PC-3 (cell line): ENCODE measurements around the gene PMIS2. TPM values are rescaled to one million over a fixed set of nuclear protein-coding genes. Genes with fewer than 3 reads are reported as not detected.

Source experiments
- ATAC-seq: fragments of 200-7000 bp; cut with Tn5 transposase; 2 replicates; pipeline ENCODE4 v1.9.1; 2020; ENCODE audit warnings: mild to moderate bottlenecking, moderate library complexity
- BruUV-seq: library from RNA; stranded (reverse); fragments of 400-500 nt; replicated peaks from 2 replicates; lab custom pipeline; 2021; lab: Mats Ljungman, UMichigan
- CTCF ChIA-PET: fragments of 300-600 bp; sonication (Branson Sonifier 250); formaldehyde crosslinking; loops from one replicate; lab custom pipeline; 2022; ENCODE audit warnings: antibody characterized with exemption; lab: Charles Lee
- POLR2A ChIA-PET: fragments of 300-600 bp; sonication (Branson Sonifier 250); formaldehyde crosslinking; loops from one replicate; lab custom pipeline; 2022; ENCODE audit warnings: antibody characterized with exemption; ENCODE audit not compliant: unreplicated experiment; lab: Charles Lee
- DNase-seq: peaks from one replicate; pipeline ENCODE4 v3.0.0-alpha.2; 2015
- H2AFZ ChIP-seq: fragments of 300-600 bp; sonication (generic); 2 replicates; pipeline ENCODE4 v1.6.0; 2016; ENCODE audit warnings: antibody characterized with exemption, low read length
- H3F3A ChIP-seq: fragments of 300-600 bp; sonication (generic); one replicate; pipeline ENCODE4 v1.6.0; 2017; ENCODE audit warnings: antibody characterized with exemption, low read length, control low read depth, mild to moderate bottlenecking; ENCODE audit not compliant: unreplicated experiment
- H3K27ac ChIP-seq: fragments of 300-600 bp; sonication (generic); 2 replicates; pipeline ENCODE4 v1.5.1; 2016; ENCODE audit warnings: mild to moderate bottlenecking, low read length
- H3K27me3 ChIP-seq: fragments of 300-600 bp; sonication (generic); 2 replicates; pipeline ENCODE4 v1.6.1; 2016; ENCODE audit warnings: low read length, mixed read lengths
- H3K36me3 ChIP-seq: fragments of 300-600 bp; sonication (generic); 2 replicates; pipeline ENCODE4 v1.6.1; 2016; ENCODE audit warnings: low read depth, mixed run types, low read length, mixed read lengths
- H3K4me1 ChIP-seq: fragments of 300-600 bp; sonication (generic); 2 replicates; pipeline ENCODE4 v1.5.1; 2016; ENCODE audit warnings: low read length; ENCODE audit not compliant: insufficient read depth
- H3K4me2 ChIP-seq: fragments of 300-600 bp; sonication (generic); 2 replicates; pipeline ENCODE4 v1.6.0; 2016; ENCODE audit warnings: low read length
- H3K4me3 ChIP-seq: fragments of 300-600 bp; sonication (generic); 2 replicates; pipeline ENCODE4 v1.5.1; 2016; ENCODE audit warnings: mild to moderate bottlenecking, low read length, mixed read lengths
- H3K79me2 ChIP-seq: fragments of 300-600 bp; sonication (generic); 2 replicates; pipeline ENCODE4 v1.6.1; 2017; ENCODE audit warnings: low read length, mixed read lengths
- H3K9ac ChIP-seq: fragments of 300-600 bp; sonication (generic); 2 replicates; pipeline ENCODE4 v1.6.0; 2016; ENCODE audit warnings: mild to moderate bottlenecking, low read length
- H3K9me2 ChIP-seq: fragments of 300-600 bp; sonication (generic); replicated peaks from 2 replicates; pipeline ENCODE4 v1.6.1; 2016; ENCODE audit warnings: mixed run types, low read length, mixed read lengths
- H3K9me3 ChIP-seq: fragments of 300-600 bp; sonication (generic); 2 replicates; pipeline ENCODE4 v1.6.1; 2016; ENCODE audit warnings: low read length, mixed read lengths
- H4K20me1 ChIP-seq: fragments of 300-600 bp; sonication (generic); 2 replicates; pipeline ENCODE4 v1.6.1; 2016; ENCODE audit warnings: low read length, mixed read lengths
- EZH2 ChIP-seq: fragments of 300-600 bp; sonication (generic); IDR thresholded peaks from one replicate; pipeline ENCODE4 v1.6.1; 2017; ENCODE audit warnings: antibody characterized with exemption, mild to moderate bottlenecking, low read length; ENCODE audit not compliant: unreplicated experiment
- EZH2phosphoT487 ChIP-seq: fragments of 300-600 bp; sonication (generic); IDR thresholded peaks from 2 replicates; pipeline ENCODE4 v1.6.1; 2018; ENCODE audit warnings: mild to moderate bottlenecking, antibody characterized with exemption, low read length, borderline replicate concordance
- intact Hi-C: fragments of 100-400 bp; cut with micrococcal nuclease; formaldehyde crosslinking; loops from 2 replicates; pipeline ENCODE4 v1.9.0; 2023
- total RNA-seq: library from RNA; depleted of rRNA; stranded (reverse); fragments of >200 nt; gene quantifications from 2 replicates; pipeline ENCODE4 v1.2.3, GENCODE V29; 2014
- TF ChIP-seq, protein P1 (sequence below): fragments of 300-600 bp; sonication (generic); conservative IDR thresholded peaks from 2 replicates; pipeline ENCODE4 v1.5.1; 2017; ENCODE audit warnings: antibody characterized with exemption, low read depth, mild to moderate bottlenecking, low read length

Gene PMIS2
- total RNA-seq, 1 experiment from 2014 or later, result not detected

DNA sequence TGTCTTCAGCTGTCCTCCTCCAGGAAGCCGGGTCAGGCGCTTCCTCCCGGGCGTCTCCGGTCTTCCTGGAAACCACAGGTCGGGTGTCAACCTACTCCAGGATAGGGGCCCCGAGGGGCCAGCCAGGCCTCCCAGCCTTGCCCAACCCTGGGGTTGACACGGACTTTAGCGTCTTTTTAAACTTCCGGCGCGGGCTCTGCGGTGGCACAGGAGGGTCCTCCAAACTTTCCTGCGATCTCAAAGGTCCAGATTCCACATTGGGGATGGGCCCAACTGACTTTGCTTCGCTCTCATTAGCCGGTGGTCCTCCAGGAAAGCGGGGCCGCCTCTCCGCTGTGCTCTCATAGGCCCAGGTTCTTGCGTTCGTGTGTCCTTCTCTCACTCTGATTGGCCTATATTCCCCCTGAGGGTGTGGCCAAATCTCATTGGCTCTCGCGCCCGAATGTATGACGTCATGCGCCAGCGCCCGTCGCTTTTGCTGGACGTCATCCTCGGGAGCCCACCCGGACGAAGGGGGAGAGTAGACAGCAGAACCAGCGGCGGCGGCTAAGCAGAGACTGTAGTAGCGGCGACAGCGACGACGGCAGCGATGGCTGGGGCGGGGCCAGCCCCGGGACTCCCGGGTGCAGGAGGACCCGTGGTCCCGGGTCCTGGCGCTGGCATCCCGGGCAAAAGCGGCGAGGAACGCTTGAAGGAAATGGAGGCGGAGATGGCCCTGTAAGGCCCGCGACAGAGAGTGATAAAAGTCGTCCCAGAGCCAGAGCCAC, 42.8 kb downstream of the PMIS2 start, which contains the start of gene RBM42:
Gene RBM42 (plus strand): TSS at position 472 of the 767 bp plus-strand sequence. CDS start 118 bp downstream, at position 590.
- peak; percentile 100 for ATAC-seq
- H3K9me3 ChIP-seq, result no peaks in the 10 kb centered on the region
- peak within 1 kb of the TSS; percentile 98 for H3K4me3 ChIP-seq
- peak within 1 kb of the TSS; percentile 96 for H3K4me2 ChIP-seq
- H4K20me1 ChIP-seq, result no peaks in the 10 kb centered on the region
- TF ChIP-seq, protein P1, sequence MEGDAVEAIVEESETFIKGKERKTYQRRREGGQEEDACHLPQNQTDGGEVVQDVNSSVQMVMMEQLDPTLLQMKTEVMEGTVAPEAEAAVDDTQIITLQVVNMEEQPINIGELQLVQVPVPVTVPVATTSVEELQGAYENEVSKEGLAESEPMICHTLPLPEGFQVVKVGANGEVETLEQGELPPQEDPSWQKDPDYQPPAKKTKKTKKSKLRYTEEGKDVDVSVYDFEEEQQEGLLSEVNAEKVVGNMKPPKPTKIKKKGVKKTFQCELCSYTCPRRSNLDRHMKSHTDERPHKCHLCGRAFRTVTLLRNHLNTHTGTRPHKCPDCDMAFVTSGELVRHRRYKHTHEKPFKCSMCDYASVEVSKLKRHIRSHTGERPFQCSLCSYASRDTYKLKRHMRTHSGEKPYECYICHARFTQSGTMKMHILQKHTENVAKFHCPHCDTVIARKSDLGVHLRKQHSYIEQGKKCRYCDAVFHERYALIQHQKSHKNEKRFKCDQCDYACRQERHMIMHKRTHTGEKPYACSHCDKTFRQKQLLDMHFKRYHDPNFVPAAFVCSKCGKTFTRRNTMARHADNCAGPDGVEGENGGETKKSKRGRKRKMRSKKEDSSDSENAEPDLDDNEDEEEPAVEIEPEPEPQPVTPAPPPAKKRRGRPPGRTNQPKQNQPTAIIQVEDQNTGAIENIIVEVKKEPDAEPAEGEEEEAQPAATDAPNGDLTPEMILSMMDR, result no peak
- TF ChIP-seq EZH2 (no peak), EZH2phosphoT487 (no peak)
- CTCF ChIA-PET, result no interaction called here
- no peaks in the 10 kb centered on the region for H3F3A ChIP-seq
- intact Hi-C loops, result no loop called here
- H3K79me2 ChIP-seq, result peaks cover 10% of the 10 kb centered on the region
- POLR2A ChIA-PET, result no interaction called here
- H2AFZ ChIP-seq, result peak within 1 kb of the TSS; percentile 95
- H3K9ac ChIP-seq, result peak within 1 kb of the TSS; percentile 96
- H3K36me3 ChIP-seq, result peaks cover 6% of the 10 kb centered on the region; the same call in 1 of the 2 replicates
- H3K27me3 ChIP-seq, result no peaks in the 10 kb centered on the region
- peak within 1 kb of the TSS; percentile 58 for H3K27ac ChIP-seq
- BruUV-seq, result no TSS peak
- peak; percentile 97 for DNase-seq
- H3K4me1 ChIP-seq, result peaks cover 4% of the 10 kb centered on the region; the same call in 1 of the 2 replicates
- H3K9me2 ChIP-seq, result no peaks in the 10 kb centered on the region

DNA sequence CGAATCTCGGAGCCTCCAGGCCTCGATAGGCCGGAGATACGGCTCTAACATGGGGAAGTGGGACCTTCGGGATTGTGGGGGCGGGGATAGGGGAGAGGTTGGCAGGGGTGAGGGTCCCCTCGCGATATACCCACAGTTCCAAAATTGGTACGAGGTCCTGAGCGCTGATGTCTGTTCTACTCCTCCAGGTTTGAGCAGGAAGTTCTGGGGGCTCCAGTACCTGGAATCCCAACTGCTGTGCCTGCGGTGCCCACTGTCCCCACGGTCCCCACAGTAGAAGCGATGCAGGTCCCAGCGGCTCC, 43.3 kb downstream of the PMIS2 start:
- peak overlapping the region; percentile 31; the same call in 1 of the 2 replicates for H3K27ac ChIP-seq
- ChIA-PET POLR2A (no interaction called here), CTCF (no interaction called here)
- TF ChIP-seq EZH2phosphoT487, result no peak
- TF ChIP-seq EZH2, result no peak
- TF ChIP-seq, protein P1, result no peak
- H3K79me2 ChIP-seq, result peaks cover 10% of the 10 kb centered on the region
- H2AFZ ChIP-seq, result peak overlapping the region; percentile 95
- TSS peak; percentile 78 for BruUV-seq
- no peaks in the 10 kb centered on the region for H3K9me2 ChIP-seq
- no peaks in the 10 kb centered on the region for H3K9me3 ChIP-seq
- intact Hi-C loops, result no loop called here
- no peaks in the 10 kb centered on the region for H3F3A ChIP-seq
- H4K20me1 ChIP-seq, result no peaks in the 10 kb centered on the region
- peak overlapping the region; percentile 96 for H3K9ac ChIP-seq
- H3K4me3 ChIP-seq, result peak overlapping the region; percentile 98
- ATAC-seq, result no peak
- peaks cover 6% of the 10 kb centered on the region; the same call in 1 of the 2 replicates for H3K36me3 ChIP-seq
- no peaks in the 10 kb centered on the region for H3K27me3 ChIP-seq
- H3K4me1 ChIP-seq, result peaks cover 4% of the 10 kb centered on the region; the same call in 1 of the 2 replicates
- DNase-seq, result no peak
- peak overlapping the region; percentile 96 for H3K4me2 ChIP-seq

DNA sequence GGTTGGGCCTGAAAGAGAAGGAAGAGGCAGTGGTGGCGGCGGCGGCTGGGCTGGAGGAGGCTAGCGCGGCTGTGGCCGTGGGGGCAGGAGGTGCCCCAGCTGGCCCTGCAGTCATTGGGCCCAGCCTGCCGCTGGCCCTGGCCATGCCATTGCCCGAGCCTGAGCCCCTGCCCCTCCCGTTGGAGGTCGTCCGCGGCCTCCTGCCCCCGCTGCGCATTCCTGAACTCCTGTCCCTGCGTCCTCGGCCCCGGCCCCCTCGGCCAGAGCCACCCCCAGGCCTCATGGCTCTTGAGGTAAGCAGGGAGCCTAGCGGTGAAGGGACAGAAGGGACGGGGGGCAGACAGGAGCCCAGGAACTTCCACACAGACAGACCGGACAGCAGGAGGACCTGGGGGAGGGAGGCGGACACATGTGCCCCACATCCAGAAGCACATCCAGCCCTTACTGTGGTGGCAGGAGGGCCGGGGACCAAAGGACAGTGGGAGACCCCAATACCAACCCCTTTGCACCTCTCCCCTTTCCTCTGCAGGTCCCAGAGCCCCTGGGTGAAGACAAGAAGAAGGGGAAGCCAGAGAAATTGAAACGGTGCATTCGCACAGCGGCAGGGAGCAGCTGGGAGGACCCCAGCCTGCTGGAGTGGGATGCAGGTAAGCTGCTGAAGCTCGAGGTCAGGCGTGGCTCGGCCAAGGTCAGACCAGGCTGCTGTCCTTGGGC, 47.9 kb downstream of the PMIS2 start:
- H3K9ac ChIP-seq, result no peak overlapping the region
- H3K36me3 ChIP-seq, result peaks cover 6% of the 10 kb centered on the region; the same call in 1 of the 2 replicates
- no peaks in the 10 kb centered on the region for H3K9me3 ChIP-seq
- H3K27me3 ChIP-seq, result no peaks in the 10 kb centered on the region
- TF ChIP-seq EZH2 (no peak), EZH2phosphoT487 (no peak)
- TF ChIP-seq, protein P1, result no peak
- ATAC-seq (no peak), DNase-seq (no peak)
- H4K20me1 ChIP-seq, result no peaks in the 10 kb centered on the region
- H3K4me3 ChIP-seq, result no peak overlapping the region
- no TSS peak for BruUV-seq
- H3F3A ChIP-seq, result no peaks in the 10 kb centered on the region
- no peak overlapping the region for H2AFZ ChIP-seq
- H3K4me1 ChIP-seq, result no peaks in the 10 kb centered on the region
- no peak overlapping the region for H3K4me2 ChIP-seq
- POLR2A ChIA-PET, result no interaction called here
- intact Hi-C loops, result no loop called here
- H3K27ac ChIP-seq, result no peak overlapping the region
- CTCF ChIA-PET, result no interaction called here
- peaks cover 10% of the 10 kb centered on the region for H3K79me2 ChIP-seq
- H3K9me2 ChIP-seq, result no peaks in the 10 kb centered on the region
